ENCODE measurements around the gene WDR90. TPM values are rescaled to one million over a fixed set of nuclear protein-coding genes. Genes with fewer than 3 reads are reported as not detected.
A peak's percentile ranks its signal among the peaks of the same experiment; 100 is the strongest.

WDR90 gene
- total and polyA plus RNA-seq, 2 of the 13 experiments (the other 11 are each of a cell fraction or from before 2014, with no cell fraction given), result 14.9 to 28.9 TPM

GRCh38 chr16:636206-637080 lies 12.7 kb upstream of the WDR90 start, which contains the start of gene METTL26 (continued):
- TF ChIP-seq KDM4B (CRISPR knock-in tag; IDR thresholded peaks at IDR 0.05) (0 out of 2 replicates have a peak, but pooled peaks have one; percentile 29), ZNF772 (CRISPR knock-in tag; IDR thresholded peaks at IDR 0.05) (no peak), NFRKB (IDR thresholded peaks at IDR 0.05) (no peak), ZNF512B (CRISPR knock-in tag; IDR thresholded peaks at IDR 0.05; ENCODE audit: borderline replicate concordance) (no peak), CENPBD1 (CRISPR knock-in tag; IDR thresholded peaks at IDR 0.05; ENCODE audit: borderline replicate concordance, low read depth) (no peak), ZNF343 (CRISPR knock-in tag; IDR thresholded peaks at IDR 0.05) (peak; percentile 89), HNRNPH1 (optimal IDR thresholded peaks at IDR 0.05; ENCODE audit: low read depth, low read length) (no peak), ZNF512 (CRISPR knock-in tag; IDR thresholded peaks at IDR 0.05) (no peak), ZBTB49 (CRISPR knock-in tag; IDR thresholded peaks at IDR 0.05; ENCODE audit: borderline replicate concordance) (no peak), LCORL (IDR thresholded peaks at IDR 0.05) (no peak), LCORL (CRISPR knock-in tag; IDR thresholded peaks at IDR 0.05) (no peak), BCL6 (CRISPR knock-in tag; IDR thresholded peaks at IDR 0.05) (peak; percentile 35), HIC2 (CRISPR knock-in tag; IDR thresholded peaks at IDR 0.05; ENCODE audit: low read depth) (no peak; the same call in 1 of the 2 replicates), ZNF260 (CRISPR knock-in tag; IDR thresholded peaks at IDR 0.05; ENCODE audit: borderline replicate concordance, low read depth) (no peak), IRX3 (CRISPR knock-in tag; IDR thresholded peaks at IDR 0.05; ENCODE audit: borderline replicate concordance, low read depth) (peak; percentile 78; the same call in 1 of the 2 replicates), KDM3A (CRISPR knock-in tag; IDR thresholded peaks at IDR 0.05; ENCODE audit: low read depth) (no peak), ISL2 (CRISPR knock-in tag; IDR thresholded peaks at IDR 0.05) (no peak), MLX (CRISPR knock-in tag; IDR thresholded peaks at IDR 0.05) (no peak), HNRNPK (IDR thresholded peaks at IDR 0.05; ENCODE audit: low read depth, low read length, poor library complexity, severe bottlenecking) (no peak)
